ENCODE measurements around the gene LRRC27. TPM values are rescaled to one million over a fixed set of nuclear protein-coding genes. Genes with fewer than 3 reads are reported as not detected.
"Not testable (repeated sequence)": the region's sequence is repeated elsewhere in the genome, so short reads cannot be mapped to it uniquely, and the experiment has no call there.

Gene LRRC27
- total and polyA plus RNA-seq, 2 experiments from 2014 or later, result 19.0 to 21.8 TPM

DNA sequence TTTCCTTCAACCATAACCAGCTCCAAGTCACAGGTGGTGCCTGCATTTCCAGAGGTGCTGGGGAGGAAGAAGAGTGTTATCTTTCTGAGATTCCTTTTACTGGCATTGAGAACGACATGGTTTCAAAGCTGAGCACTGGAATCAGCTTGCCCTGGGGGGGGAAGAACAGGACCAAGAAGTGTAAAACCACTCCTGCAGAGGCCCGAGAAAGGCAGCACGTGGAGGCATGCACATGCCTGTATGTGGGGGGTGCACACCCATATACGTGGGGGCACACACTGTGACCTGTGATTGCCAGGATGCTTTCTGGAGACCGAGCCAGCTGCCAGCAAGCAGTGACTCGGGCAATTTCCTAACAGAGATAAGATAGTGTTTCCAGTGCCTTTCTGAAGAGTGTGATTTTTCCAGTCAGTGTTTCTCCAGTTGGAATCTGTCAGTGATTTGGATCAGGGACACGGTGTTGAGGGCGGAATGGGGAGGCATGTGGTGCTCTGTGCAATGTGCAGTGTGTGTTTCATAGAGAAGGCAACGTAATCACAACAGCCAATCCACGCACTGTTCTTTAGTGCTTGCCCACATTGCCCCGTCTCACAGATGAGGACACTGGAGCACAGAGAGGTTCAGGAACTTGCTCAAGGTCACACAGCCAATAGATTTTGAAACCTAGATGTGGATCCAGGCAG is 4.2 kb downstream of the LRRC27 start:
- Histone ChIP-seq H3K9me3 (ENCODE audit: low read depth) (no peaks in the 10 kb centered on the region), H3K27me3 (no peaks in the 10 kb centered on the region), H3K4me3 (no peak overlapping the region), H3K4me1 (ENCODE audit: low read depth) (peaks cover 21% of the 10 kb centered on the region), H3K27ac (peak overlapping the region; percentile 73), H3K36me3 (no peaks in the 10 kb centered on the region)
- DNase-seq (ENCODE audit: low read depth in 1 of 2, low spot score in 1 of 2), result peak; percentile 34 to 69
- TF ChIP-seq, protein P1, sequence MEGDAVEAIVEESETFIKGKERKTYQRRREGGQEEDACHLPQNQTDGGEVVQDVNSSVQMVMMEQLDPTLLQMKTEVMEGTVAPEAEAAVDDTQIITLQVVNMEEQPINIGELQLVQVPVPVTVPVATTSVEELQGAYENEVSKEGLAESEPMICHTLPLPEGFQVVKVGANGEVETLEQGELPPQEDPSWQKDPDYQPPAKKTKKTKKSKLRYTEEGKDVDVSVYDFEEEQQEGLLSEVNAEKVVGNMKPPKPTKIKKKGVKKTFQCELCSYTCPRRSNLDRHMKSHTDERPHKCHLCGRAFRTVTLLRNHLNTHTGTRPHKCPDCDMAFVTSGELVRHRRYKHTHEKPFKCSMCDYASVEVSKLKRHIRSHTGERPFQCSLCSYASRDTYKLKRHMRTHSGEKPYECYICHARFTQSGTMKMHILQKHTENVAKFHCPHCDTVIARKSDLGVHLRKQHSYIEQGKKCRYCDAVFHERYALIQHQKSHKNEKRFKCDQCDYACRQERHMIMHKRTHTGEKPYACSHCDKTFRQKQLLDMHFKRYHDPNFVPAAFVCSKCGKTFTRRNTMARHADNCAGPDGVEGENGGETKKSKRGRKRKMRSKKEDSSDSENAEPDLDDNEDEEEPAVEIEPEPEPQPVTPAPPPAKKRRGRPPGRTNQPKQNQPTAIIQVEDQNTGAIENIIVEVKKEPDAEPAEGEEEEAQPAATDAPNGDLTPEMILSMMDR (IDR thresholded peaks at IDR 0.05; ENCODE audit: low read depth, low read length), result no peak

DNA sequence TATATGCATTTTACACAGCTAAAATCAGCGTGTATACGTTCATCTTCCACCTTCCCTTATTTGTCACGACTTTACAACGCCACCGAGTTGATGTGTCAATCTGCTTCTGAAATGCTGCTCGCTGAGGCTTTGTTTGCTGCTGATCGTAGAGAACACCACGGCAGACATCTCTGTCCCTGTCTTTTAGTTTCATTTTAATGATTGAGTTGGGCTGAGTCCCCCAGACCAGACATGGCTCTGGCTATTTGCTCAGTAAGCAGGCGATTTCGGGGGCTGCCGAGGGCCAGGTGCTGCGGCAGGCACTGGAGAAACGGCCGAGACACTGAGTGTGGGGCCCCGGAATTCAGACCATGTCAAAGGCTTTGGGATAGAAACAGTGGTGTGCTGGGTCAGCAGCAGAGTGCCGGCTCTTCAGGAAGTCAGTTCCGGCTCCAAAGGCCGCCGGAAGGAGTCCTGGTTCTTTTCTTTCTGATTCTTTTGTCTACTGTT is 5.0 kb downstream of the LRRC27 start:
- no peak for DNase-seq (ENCODE audit: low read depth in 1 of 2, low spot score in 1 of 2)
- Histone ChIP-seq H3K27me3 (no peaks in the 10 kb centered on the region), H3K36me3 (no peaks in the 10 kb centered on the region), H3K9me3 (ENCODE audit: low read depth) (no peaks in the 10 kb centered on the region), H3K4me3 (no peak overlapping the region), H3K4me1 (ENCODE audit: low read depth) (peaks cover 21% of the 10 kb centered on the region), H3K27ac (peak overlapping the region; percentile 73)
- TF ChIP-seq, protein P1 (IDR thresholded peaks at IDR 0.05; ENCODE audit: low read depth, low read length), result no peak

DNA sequence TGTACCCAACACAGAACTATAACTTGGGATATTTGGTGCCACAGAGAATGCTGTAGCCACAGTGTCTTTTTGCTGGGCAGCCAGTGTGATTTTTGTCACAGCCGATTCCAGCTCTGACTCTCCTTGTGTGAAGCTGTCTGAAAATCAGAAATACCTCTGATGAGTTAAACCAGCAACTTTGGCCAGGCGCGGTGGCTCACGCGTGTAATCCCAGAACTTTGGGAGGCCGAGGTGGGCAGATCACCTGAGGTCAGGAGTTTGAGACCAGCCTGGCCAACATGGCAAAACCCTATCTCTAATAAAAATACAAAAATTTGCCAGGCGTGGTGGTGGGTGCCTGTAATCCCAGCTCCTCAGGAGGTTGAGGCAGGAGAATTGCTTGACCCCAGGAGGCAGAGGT is 5.9 kb downstream of the LRRC27 start:
- H3K4me3 ChIP-seq; H3K27me3 ChIP-seq; H3K9me3 ChIP-seq (ENCODE audit: low read depth); H3K27ac ChIP-seq; H3K36me3 ChIP-seq; DNase-seq (ENCODE audit: low read depth in 1 of 2, low spot score in 1 of 2): not testable (repeated sequence)
- peaks cover 16% of the 10 kb centered on the region for H3K4me1 ChIP-seq (ENCODE audit: low read depth)

GRCh38 chr10:132338876-132339275 is 6.9 kb downstream of the LRRC27 start:
- no peak overlapping the region for H3K27ac ChIP-seq
- H3K9me3 ChIP-seq (ENCODE audit: low read depth), result no peaks in the 10 kb centered on the region
- H3K36me3 ChIP-seq, result no peaks in the 10 kb centered on the region
- DNase-seq (ENCODE audit: low read depth in 1 of 2, low spot score in 1 of 2), result no peak
- peaks cover 14% of the 10 kb centered on the region for H3K4me1 ChIP-seq (ENCODE audit: low read depth)
- TF ChIP-seq, protein P1 (IDR thresholded peaks at IDR 0.05; ENCODE audit: low read depth, low read length), result no peak
- no peaks in the 10 kb centered on the region for H3K27me3 ChIP-seq
- H3K4me3 ChIP-seq, result no peak overlapping the region

- TF ChIP-seq, protein P1 (IDR thresholded peaks at IDR 0.05; ENCODE audit: low read depth, low read length), result no peak
- Histone ChIP-seq H3K27me3 (no peaks in the 10 kb centered on the region), H3K4me3 (no peak overlapping the region), H3K27ac (no peak overlapping the region), H3K9me3 (ENCODE audit: low read depth) (no peaks in the 10 kb centered on the region), H3K36me3 (no peaks in the 10 kb centered on the region), H3K4me1 (ENCODE audit: low read depth) (peaks cover 14% of the 10 kb centered on the region)
- no peak for DNase-seq (ENCODE audit: low read depth in 1 of 2, low spot score in 1 of 2)
Measured at GRCh38 chr10:132339276-132339675, 7.3 kb downstream of the LRRC27 start.

- Histone ChIP-seq H3K27ac (no peak overlapping the region), H3K36me3 (peaks cover 5% of the 10 kb centered on the region), H3K9me3 (ENCODE audit: low read depth) (no peaks in the 10 kb centered on the region), H3K4me3 (no peak overlapping the region), H3K4me1 (ENCODE audit: low read depth) (peaks cover 11% of the 10 kb centered on the region), H3K27me3 (no peaks in the 10 kb centered on the region)
- no peak for DNase-seq (ENCODE audit: low read depth in 1 of 2, low spot score in 1 of 2)
- TF ChIP-seq, protein P1 (IDR thresholded peaks at IDR 0.05; ENCODE audit: low read depth, low read length), result no peak
Measured at GRCh38 chr10:132341017-132341416, 9.0 kb downstream of the LRRC27 start.

Data from cardiac muscle cell (in vitro differentiated cells and primary cell).